H1 (cell line): Measurements from ENCODE around the gene RAD9A. TPM values are rescaled to one million over a fixed set of nuclear protein-coding genes. Genes with fewer than 3 reads are reported as not detected.

Source experiments
- CTCF ChIA-PET: fragments of 300-600 bp; sonication (Branson Sonifier 250); formaldehyde crosslinking; loops from one replicate; lab custom pipeline; 2021; ENCODE audit not compliant: partially characterized antibody; lab: Charles Lee
- POLR2A ChIA-PET: fragments of 300-600 bp; sonication (Branson Sonifier 250); formaldehyde crosslinking; loops from one replicate; lab custom pipeline; 2021; ENCODE audit warnings: inconsistent platforms; ENCODE audit not compliant: partially characterized antibody; lab: Charles Lee
- DNase-seq, 2 experiments: peaks; one replicate each; pipeline versions ENCODE4 v3.0.0 to v3.0.0-alpha.2; 2010 to 2022; ENCODE audit warnings: low spot score in 2 of 2, low read depth in 1 of 2, mixed read lengths in 1 of 2
- FAIRE-seq: peaks from 2 replicates; lab custom pipeline; 2011; peaks lifted over from hg19 to GRCh38; lab: Jason Lieb, UNC
- H2AFZ ChIP-seq: 2 replicates; pipeline ENCODE4 v1.8.1; 2012; ENCODE audit warnings: low read length, inconsistent platforms
- H2AK5ac ChIP-seq: 2 replicates; pipeline ENCODE4 v1.6.1; 2013; ENCODE audit warnings: low read depth, low read length
- H2BK120ac ChIP-seq: replicated peaks from 2 replicates; pipeline ENCODE3; 2013; ENCODE audit warnings: low read depth, low read length, inconsistent platforms
- H2BK12ac ChIP-seq: 2 replicates; pipeline ENCODE4 v1.6.1; 2013; ENCODE audit warnings: low read depth, low read length
- H2BK15ac ChIP-seq: 2 replicates; pipeline ENCODE4 v1.6.1; 2013; ENCODE audit warnings: low read length
- H2BK20ac ChIP-seq: 2 replicates; pipeline ENCODE4 v1.6.1; 2013; ENCODE audit warnings: low read length
- H2BK5ac ChIP-seq: 2 replicates; pipeline ENCODE4 v1.6.1; 2013; ENCODE audit warnings: low read depth, low read length
- H3K14ac ChIP-seq: 2 replicates; pipeline ENCODE4 v1.6.1; 2013; ENCODE audit warnings: inconsistent platforms; ENCODE audit not compliant: insufficient read length
- H3K18ac ChIP-seq: 2 replicates; pipeline ENCODE4 v1.6.1; 2013; ENCODE audit warnings: low read length; ENCODE audit errors: extremely low read depth
- H3K23ac ChIP-seq: 2 replicates; pipeline ENCODE4 v1.6.1; 2013; ENCODE audit warnings: inconsistent platforms; ENCODE audit not compliant: insufficient read length
- H3K23me2 ChIP-seq: 2 replicates; pipeline ENCODE4 v1.6.1; 2013; ENCODE audit warnings: low read depth, low read length
- H3K27ac ChIP-seq: 2 replicates; pipeline ENCODE4 v1.6.1; 2011; ENCODE audit warnings: low read depth, low read length, inconsistent platforms
- H3K27me3 ChIP-seq, 4 experiments: replicated peaks in 1 of 4; 1 replicate in 1 of 4; 2 replicates in 3 of 4; pipeline versions ENCODE4 v1.6.1 to v1.8.1; 2011 to 2013; ENCODE audit warnings: low read length in 3 of 4, mild to moderate bottlenecking in 3 of 4, inconsistent platforms in 2 of 4, mixed read lengths in 2 of 4, moderate library complexity in 1 of 4; ENCODE audit not compliant: control insufficient read depth in 3 of 4, insufficient read depth in 3 of 4; ENCODE audit errors: extremely low read depth in 1 of 4
- H3K36me3 ChIP-seq, 4 experiments: 2 replicates each; pipeline versions ENCODE4 v1.6.1 to v1.8.1; 2011 to 2013; ENCODE audit warnings: mild to moderate bottlenecking in 4 of 4, low read length in 3 of 4, moderate library complexity in 2 of 4, control low read depth in 1 of 4, inconsistent platforms in 1 of 4; ENCODE audit not compliant: insufficient read depth in 4 of 4, control insufficient read depth in 2 of 4
- H3K4ac ChIP-seq: replicated peaks from 2 replicates; pipeline ENCODE3; 2013; ENCODE audit warnings: low read length, low read depth, mixed read lengths, inconsistent platforms; ENCODE audit not compliant: insufficient read length
- H3K4me1 ChIP-seq, 4 experiments: replicated peaks in 1 of 4; 1 replicate in 1 of 4; 2 replicates in 3 of 4; pipeline versions ENCODE4 v1.6.1 to v1.8.1; 2011 to 2013; ENCODE audit warnings: low read length in 3 of 4, inconsistent platforms in 2 of 4, mixed read lengths in 1 of 4; ENCODE audit not compliant: insufficient read depth in 4 of 4, control insufficient read depth in 3 of 4
- H3K4me2 ChIP-seq, 2 experiments: 2 replicates each; pipeline versions ENCODE4 v1.6.1 to v1.8.1; 2011 to 2013; ENCODE audit warnings: low read depth in 2 of 2, low read length in 2 of 2, control low read depth in 1 of 2, inconsistent platforms in 1 of 2, mild to moderate bottlenecking in 1 of 2; ENCODE audit not compliant: insufficient read depth in 1 of 2
- H3K4me3 ChIP-seq, 4 experiments: fragments of 200-600, 300-600 bp in 1 of 4; sonication (generic), shearing (Covaris generic), sonication (Bioruptor Twin) in 1 of 4; 2 replicates each; pipeline versions ENCODE4 v1.5.1 to v1.8.1; 2011 to 2016; ENCODE audit warnings: low read length in 4 of 4, low read depth in 3 of 4, control low read depth in 2 of 4, inconsistent platforms in 2 of 4, mild to moderate bottlenecking in 2 of 4, mixed read lengths in 1 of 4, moderate library complexity in 1 of 4; ENCODE audit not compliant: insufficient read depth in 2 of 4; ENCODE audit errors: extremely low read depth in 1 of 4
- H3K56ac ChIP-seq: replicated peaks from 2 replicates; pipeline ENCODE3; 2013; ENCODE audit warnings: low read depth, mild to moderate bottlenecking, mixed read lengths, low read length, inconsistent platforms; ENCODE audit not compliant: insufficient read length
- H3K79me1 ChIP-seq: 2 replicates; pipeline ENCODE4 v1.6.1; 2013; ENCODE audit warnings: low read depth, low read length, control low read depth
- H3K79me2 ChIP-seq, 2 experiments: 2 replicates each; pipeline versions ENCODE4 v1.6.1 to v1.8.1; 2012 to 2013; ENCODE audit warnings: low read length in 2 of 2, mild to moderate bottlenecking in 2 of 2, inconsistent platforms in 1 of 2; ENCODE audit not compliant: insufficient read depth in 2 of 2, control insufficient read depth in 1 of 2
- H3K9ac ChIP-seq, 4 experiments: replicated peaks in 1 of 4; 1 replicate in 1 of 4; 2 replicates in 3 of 4; pipeline versions ENCODE4 v1.6.1 to v1.8.1; 2011 to 2013; ENCODE audit warnings: low read depth in 3 of 4, low read length in 3 of 4, control low read depth in 2 of 4, mild to moderate bottlenecking in 2 of 4, moderate library complexity in 2 of 4, inconsistent platforms in 1 of 4; ENCODE audit errors: extremely low read depth in 1 of 4
- H3K9me3 ChIP-seq, 2 experiments: 2 replicates each; pipeline versions ENCODE4 v1.6.1 to v1.8.1; 2012 to 2013; ENCODE audit warnings: mild to moderate bottlenecking in 2 of 2, moderate library complexity in 2 of 2, control low read depth in 1 of 2, inconsistent platforms in 1 of 2, low read depth in 1 of 2, low read length in 1 of 2, mixed read lengths in 1 of 2; ENCODE audit not compliant: insufficient read depth in 2 of 2
- H4K20me1 ChIP-seq, 2 experiments: replicated peaks in 1 of 2; 2 replicates each; pipeline versions ENCODE3 to v1.8.1; 2011 to 2013; ENCODE audit warnings: inconsistent platforms in 2 of 2, low read length in 2 of 2, mild to moderate bottlenecking in 1 of 2; ENCODE audit not compliant: insufficient read depth in 2 of 2, control insufficient read depth in 1 of 2
- H4K5ac ChIP-seq: 2 replicates; pipeline ENCODE4 v1.6.1; 2013; ENCODE audit warnings: low read length, low read depth, mixed read lengths, inconsistent platforms; ENCODE audit not compliant: insufficient read length
- H4K8ac ChIP-seq: 2 replicates; pipeline ENCODE4 v1.8.0; 2013; ENCODE audit warnings: mild to moderate bottlenecking, moderate library complexity, low read length, inconsistent platforms; ENCODE audit not compliant: insufficient read depth; ENCODE audit errors: extremely low read depth
- H4K91ac ChIP-seq: replicated peaks from 2 replicates; pipeline ENCODE3; 2013; ENCODE audit warnings: low read length, mixed read lengths, inconsistent platforms; ENCODE audit not compliant: insufficient read length
- BACH1 ChIP-seq: IDR thresholded peaks from 2 replicates; pipeline ENCODE4 v1.6.1; 2012; ENCODE audit warnings: low read length, improper control_type of control experiment
- EZH2 ChIP-seq: fragments of 200-600 bp; sonication (generic); IDR thresholded peaks from 2 replicates; pipeline ENCODE4 v1.7.1; 2012; ENCODE audit warnings: low read depth, mild to moderate bottlenecking, moderate library complexity, low read length, inconsistent platforms; ENCODE audit not compliant: severe bottlenecking
- ZNF274 ChIP-seq: IDR thresholded peaks from 2 replicates; pipeline ENCODE4 v1.7.0; 2012; ENCODE audit warnings: low read length, borderline replicate concordance; ENCODE audit errors: extremely low read depth
- WGBS, 2 experiments: shearing (Covaris generic) in 1 of 2; methylation state at CpG; one replicate each; pipeline versions ENCODE4 v1.1.6 to v1.1.7; 2013 to 2015; ENCODE audit warnings: low lambda C conversion rate in 2 of 2, mixed read lengths in 2 of 2, inconsistent platforms in 1 of 2, low coverage in 1 of 2, missing lambda C conversion rate in 1 of 2; ENCODE audit not compliant: insufficient replicate concordance in 2 of 2, insufficient coverage in 1 of 2, insufficient read length in 1 of 2; ENCODE audit errors: extremely low coverage in 1 of 2, missing lambda C conversion rate in 1 of 2; 5-methylcytosine and 5-hydroxymethylcytosine counted together
- polyA plus RNA-seq, 7 experiments: library from polyadenylated mRNA; depleted of rRNA in 3 of 7; stranded (reverse) in 5 of 7; unstranded in 2 of 7; fragments of >200 nt in 5 of 7; fragments of 200-250 nt in 2 of 7; gene quantifications; 1 replicate in 5 of 7; 2 replicates in 1 of 7; 4 replicates in 1 of 7; pipeline versions ENCODE4 v1.2.1 to v1.2.3, GENCODE V29; 2011 to 2013; ENCODE audit warnings: missing spikeins in 2 of 7, mixed read lengths in 2 of 7
- total RNA-seq: library from RNA; stranded (reverse); fragmentation: NEBNext Ultra II Directional; extraction: Animal tissue kit (Norgen Biotek cat#: 25700); gene quantifications from 2 replicates; pipeline ENCODE4 v1.2.1, GENCODE V29; 2021

The RAD9A gene
- total and polyA plus RNA-seq, 2 of the 8 experiments (the other 6 are each of a cell fraction or from before 2014, with no cell fraction given), result 22.2 to 25.5 TPM

DNA sequence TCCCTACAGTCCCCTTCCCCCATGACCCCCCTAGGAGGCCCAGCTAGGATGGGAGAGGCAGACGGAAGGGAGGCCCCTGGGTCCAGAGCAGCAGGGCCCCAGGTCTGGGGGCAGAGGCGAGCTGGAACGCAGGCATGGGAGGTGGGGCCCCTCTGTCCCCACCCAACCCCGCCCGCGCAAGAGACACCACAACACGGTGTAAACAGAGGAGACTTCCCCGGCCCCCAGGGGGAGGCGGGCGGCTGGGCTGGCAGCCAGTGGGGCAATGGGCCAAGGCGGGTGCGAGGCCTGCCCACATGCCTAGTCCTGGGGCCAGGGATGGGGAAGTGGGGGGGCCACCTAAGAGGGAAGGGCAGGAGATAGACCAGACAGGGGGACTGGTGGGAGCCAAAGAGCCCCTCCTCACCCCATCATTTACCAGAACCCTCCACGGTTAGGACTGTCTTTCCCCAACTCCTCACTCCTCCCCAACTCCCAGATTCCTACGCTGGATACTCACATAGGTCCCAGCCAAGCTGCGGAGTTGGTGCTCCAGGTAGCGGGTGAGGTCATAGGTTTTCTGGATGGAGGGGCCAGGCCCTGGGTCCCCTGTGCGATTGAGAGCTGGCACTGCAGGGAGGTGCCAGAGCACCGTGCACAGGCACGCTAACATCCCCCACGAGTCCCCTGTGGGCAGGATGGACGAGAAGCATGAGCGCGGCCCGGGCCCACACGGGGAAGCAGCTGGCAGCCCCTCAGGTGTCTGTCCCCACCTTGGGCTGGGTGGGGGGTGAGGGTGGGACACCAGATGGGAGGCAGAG is 24.6 kb upstream of the RAD9A start:
- Histone ChIP-seq H2BK20ac (no peak overlapping the region), H3K79me2 (no peaks in the 10 kb centered on the region), H3K36me3 (no peaks in the 10 kb centered on the region), H3K23me2 (peaks cover 5% of the 10 kb centered on the region; the same call in 1 of the 2 replicates), H4K8ac (peak overlapping the region; percentile 29; the same call in 1 of the 2 replicates), H3K27ac (no peak overlapping the region), H2AK5ac (no peak overlapping the region), H4K5ac (no peak overlapping the region), H3K79me1 (no peaks in the 10 kb centered on the region), H3K9ac (no peak overlapping the region), H3K14ac (no peak overlapping the region), H3K4ac (no peak overlapping the region), H3K56ac (no peak overlapping the region), H3K4me3 (no peak overlapping the region), H3K23ac (no peak overlapping the region), H4K91ac (no peak overlapping the region), H3K18ac (no peak overlapping the region), H2AFZ (no peak overlapping the region), H3K4me2 (no peak overlapping the region), H2BK12ac (no peak overlapping the region), H3K4me1 (peaks cover 0 to 26% (median 20%) of the 10 kb centered on the region in 4 experiments; a peak in 6 of 7 replicates), H4K20me1 (peaks cover 0 to 3% of the 10 kb centered on the region in 2 experiments), H3K27me3 (peaks cover 0 to 31% (median 25%) of the 10 kb centered on the region in 4 experiments; a peak in 6 of 7 replicates), H2BK120ac (no peak overlapping the region), H2BK15ac (no peak overlapping the region), H3K9me3 (no peaks in the 10 kb centered on the region), H2BK5ac (no peak overlapping the region)
- no peak for DNase-seq
- ChIA-PET CTCF (interaction anchor here (0.6 to 34.8 kb wide), 4 partner anchors 9 to 84 kb away, joined by 3 to 1305 read pairs (median 658); partner anchors contain the start of genes CLCF1, POLD4 and RAD9A), POLR2A (interaction anchor here (1.1 to 4.1 kb wide), 3 partner anchors 10 to 13 kb away, joined by 3 to 16 read pairs (median 8); partner anchors contain the start of gene POLD4)
- no peak for FAIRE-seq
- TF ChIP-seq ZNF274 (no peak), EZH2 (no peak), BACH1 (no peak)
- 88% methylated on average over 11 of the region's 25 CpGs; no CpG with 5 or more reads in 1 of the 2 experiments for WGBS, 2 experiments
